Measurements from ENCODE around the gene LAMA2. TPM values are rescaled to one million over a fixed set of nuclear protein-coding genes. Genes with fewer than 3 reads are reported as not detected.

Gene LAMA2
- total RNA-seq, 1 experiment from 2014 or later, result 0.28 TPM

- no peak overlapping the region for H3K27ac ChIP-seq (ENCODE audit: low read length)
- POLR2A ChIA-PET, result no interaction called here
- CTCF ChIA-PET, result no interaction called here
Measured at GRCh38 chr6:129217701-129218100, 334.8 kb downstream of the LAMA2 start.

GRCh38 chr6:129233458-129234134 is 350.7 kb downstream of the LAMA2 start:
- BruUV-seq (replicated peaks), result no TSS peak
- no peak overlapping the region for H3K27ac ChIP-seq (ENCODE audit: low read length)
- TF ChIP-seq, protein P1, sequence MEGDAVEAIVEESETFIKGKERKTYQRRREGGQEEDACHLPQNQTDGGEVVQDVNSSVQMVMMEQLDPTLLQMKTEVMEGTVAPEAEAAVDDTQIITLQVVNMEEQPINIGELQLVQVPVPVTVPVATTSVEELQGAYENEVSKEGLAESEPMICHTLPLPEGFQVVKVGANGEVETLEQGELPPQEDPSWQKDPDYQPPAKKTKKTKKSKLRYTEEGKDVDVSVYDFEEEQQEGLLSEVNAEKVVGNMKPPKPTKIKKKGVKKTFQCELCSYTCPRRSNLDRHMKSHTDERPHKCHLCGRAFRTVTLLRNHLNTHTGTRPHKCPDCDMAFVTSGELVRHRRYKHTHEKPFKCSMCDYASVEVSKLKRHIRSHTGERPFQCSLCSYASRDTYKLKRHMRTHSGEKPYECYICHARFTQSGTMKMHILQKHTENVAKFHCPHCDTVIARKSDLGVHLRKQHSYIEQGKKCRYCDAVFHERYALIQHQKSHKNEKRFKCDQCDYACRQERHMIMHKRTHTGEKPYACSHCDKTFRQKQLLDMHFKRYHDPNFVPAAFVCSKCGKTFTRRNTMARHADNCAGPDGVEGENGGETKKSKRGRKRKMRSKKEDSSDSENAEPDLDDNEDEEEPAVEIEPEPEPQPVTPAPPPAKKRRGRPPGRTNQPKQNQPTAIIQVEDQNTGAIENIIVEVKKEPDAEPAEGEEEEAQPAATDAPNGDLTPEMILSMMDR (IDR thresholded peaks at IDR 0.05), result no peak
- TF ChIP-seq REST (IDR thresholded peaks at IDR 0.05; ENCODE audit: insufficient read depth in 1 of 2, low read depth in 2 of 2, low read length in 1 of 2) (no peak), TCF7L2 (IDR thresholded peaks at IDR 0.05; ENCODE audit: low read depth, low read length) (no peak), POLR2AphosphoS5 (IDR thresholded peaks at IDR 0.05; ENCODE audit: low read depth, low read length) (no peak), SIN3A (IDR thresholded peaks at IDR 0.05; ENCODE audit: borderline replicate concordance, insufficient read depth, low read depth, low read length) (no peak)

More at GRCh38 chr6:129217701-129218100, 334.8 kb downstream of the LAMA2 start:
- H3K27me3 ChIP-seq (ENCODE audit: control insufficient read depth, insufficient read depth, low read length), result no peaks in the 10 kb centered on the region
- in situ Hi-C loops (cut with HindIII; ENCODE audit: low pct_unique_long_range_greater_than_20kb, low sequenced_read_pairs), result no loop called here
- no peak for ATAC-seq
- H3K36me3 ChIP-seq (ENCODE audit: control insufficient read depth, insufficient read depth, low read length), result no peaks in the 10 kb centered on the region
- H3K9me3 ChIP-seq (ENCODE audit: control insufficient read depth, insufficient read depth, low read depth, low read length), result no peaks in the 10 kb centered on the region
- intact Hi-C loops (cut with micrococcal nuclease; ENCODE audit: unreplicated experiment), result no loop called here
- TF ChIP-seq POLR2AphosphoS5 (IDR thresholded peaks at IDR 0.05; ENCODE audit: low read depth, low read length) (no peak), TCF7L2 (IDR thresholded peaks at IDR 0.05; ENCODE audit: low read depth, low read length) (no peak), REST (IDR thresholded peaks at IDR 0.05; ENCODE audit: insufficient read depth in 1 of 2, low read depth in 2 of 2, low read length in 1 of 2) (no peak), SIN3A (IDR thresholded peaks at IDR 0.05; ENCODE audit: borderline replicate concordance, insufficient read depth, low read depth, low read length) (no peak)
- TF ChIP-seq, protein P1 (IDR thresholded peaks at IDR 0.05), result no peak
- no peak overlapping the region for H3K4me3 ChIP-seq (ENCODE audit: low read depth in 2 of 2, low read length in 2 of 2)
- no peak for DNase-seq (ENCODE audit: low read depth, low spot score)
- H3K4me1 ChIP-seq (ENCODE audit: control insufficient read depth, insufficient read depth, low read length), result no peaks in the 10 kb centered on the region
- BruUV-seq (replicated peaks), result no TSS peak

More at GRCh38 chr6:129233458-129234134, 350.7 kb downstream of the LAMA2 start:
- H3K9me3 ChIP-seq (ENCODE audit: control insufficient read depth, insufficient read depth, low read depth, low read length), result no peaks in the 10 kb centered on the region
- no peaks in the 10 kb centered on the region for H3K36me3 ChIP-seq (ENCODE audit: control insufficient read depth, insufficient read depth, low read length)
- no peaks in the 10 kb centered on the region for H3K4me1 ChIP-seq (ENCODE audit: control insufficient read depth, insufficient read depth, low read length)
- ChIA-PET CTCF (no interaction called here), POLR2A (no interaction called here)
- intact Hi-C loops (cut with micrococcal nuclease; ENCODE audit: unreplicated experiment) (no loop called here), in situ Hi-C loops (cut with HindIII; ENCODE audit: low pct_unique_long_range_greater_than_20kb, low sequenced_read_pairs) (no loop called here)
- ATAC-seq, result no peak
- DNase-seq (ENCODE audit: low read depth, low spot score), result no peak
- no peak overlapping the region for H3K4me3 ChIP-seq (ENCODE audit: low read depth in 2 of 2, low read length in 2 of 2)
- H3K27me3 ChIP-seq (ENCODE audit: control insufficient read depth, insufficient read depth, low read length), result no peaks in the 10 kb centered on the region
